Activated CD4-positive, alpha-beta memory T cell treated with anti-CD3 and anti-CD28 coated beads for 36 hours (primary cell): ENCODE results near the gene KIAA0753. TPM values are rescaled to one million over a fixed set of nuclear protein-coding genes. Genes with fewer than 3 reads are reported as not detected.
"Not testable (repeated sequence)": the region's sequence is repeated elsewhere in the genome, so short reads cannot be mapped to it uniquely, and the experiment has no call there.

Experiments used
- CTCF ChIA-PET: fragments of 350-600 bp; sonication (Branson Sonifier 250); formaldehyde crosslinking; loops from one replicate; lab custom pipeline; 2021; ENCODE audit warnings: antibody characterized with exemption, inconsistent platforms; lab: Charles Lee
- POLR2A ChIA-PET: fragments of 350-600 bp; sonication (Branson Sonifier 250); formaldehyde crosslinking; loops from one replicate; lab custom pipeline; 2021; ENCODE audit warnings: antibody characterized with exemption; lab: Charles Lee
- DNase-seq: peaks from one replicate; pipeline ENCODE4 v3.0.0-alpha.2; 2020
- H3K27ac Mint-ChIP-seq: one replicate; pipeline ENCODE4 v1.8.0; 2021; ENCODE audit warnings: mixed read lengths
- H3K27me3 Mint-ChIP-seq: one replicate; pipeline ENCODE4 v1.8.0; 2021; ENCODE audit warnings: mixed read lengths
- H3K36me3 Mint-ChIP-seq: one replicate; pipeline ENCODE4 v1.8.0; 2021; ENCODE audit warnings: mixed read lengths
- H3K4me1 Mint-ChIP-seq: one replicate; pipeline ENCODE4 v1.8.0; 2021; ENCODE audit warnings: low read depth, mixed read lengths
- H3K4me3 Mint-ChIP-seq: one replicate; pipeline ENCODE4 v1.8.0; 2021; ENCODE audit warnings: mild to moderate bottlenecking, mixed read lengths
- H3K9me3 Mint-ChIP-seq: one replicate; pipeline ENCODE4 v1.8.0; 2021; ENCODE audit warnings: mixed read lengths
- intact Hi-C: fragments of 100-400 bp; cut with micrococcal nuclease; formaldehyde crosslinking; loops from one replicate; pipeline ENCODE4 v1.15.1; 2023
- total RNA-seq, 2 experiments: library from RNA; stranded (reverse); gene quantifications; one replicate each; pipeline ENCODE4 v1.2.3, GENCODE V29; 2021

KIAA0753 gene
- total RNA-seq, 2 experiments from 2014 or later, result 14.2 to 14.7 TPM

GRCh38 chr17:6610011-6610410 lies 30.5 kb downstream of the KIAA0753 start:
- POLR2A ChIA-PET, result no interaction called here
- peaks cover 37% of the 10 kb centered on the region for H3K36me3 Mint-ChIP-seq
- H3K4me1 Mint-ChIP-seq, result no peaks in the 10 kb centered on the region
- intact Hi-C loops, result no loop called here
- DNase-seq, result no peak
- H3K27ac Mint-ChIP-seq, result no peak overlapping the region
- CTCF ChIA-PET, result interaction anchor here (1.2 kb wide), 1 partner anchor 137 kb away, joined by 3 read pairs; no protein-coding TSS in a partner anchor
- H3K27me3 Mint-ChIP-seq, result no peaks in the 10 kb centered on the region
- no peaks in the 10 kb centered on the region for H3K9me3 Mint-ChIP-seq
- no peak overlapping the region for H3K4me3 Mint-ChIP-seq

GRCh38 chr17:6608321-6608720 lies 32.2 kb downstream of the KIAA0753 start:
- no peaks in the 10 kb centered on the region for H3K27me3 Mint-ChIP-seq
- ChIA-PET POLR2A (interaction anchor here (1.3 kb wide), 1 partner anchor 11 kb away, joined by 4 read pairs; no protein-coding TSS in a partner anchor), CTCF (interaction anchor here (1.0 kb wide), 1 partner anchor 135 kb away, joined by 4 read pairs; no protein-coding TSS in a partner anchor)
- H3K9me3 Mint-ChIP-seq, result no peaks in the 10 kb centered on the region
- H3K4me1 Mint-ChIP-seq, result peaks cover under 1% of the 10 kb centered on the region
- H3K36me3 Mint-ChIP-seq, result peaks cover 37% of the 10 kb centered on the region
- no peak overlapping the region for H3K4me3 Mint-ChIP-seq
- H3K27ac Mint-ChIP-seq, result no peak overlapping the region
- no peak for DNase-seq
- intact Hi-C loops, result no loop called here

- CTCF ChIA-PET, result no interaction called here
- H3K4me1 Mint-ChIP-seq, result peaks cover 7% of the 10 kb centered on the region
- no peak overlapping the region for H3K27ac Mint-ChIP-seq
- H3K9me3 Mint-ChIP-seq, result no peaks in the 10 kb centered on the region
- peaks cover 48% of the 10 kb centered on the region for H3K36me3 Mint-ChIP-seq
- H3K27me3 Mint-ChIP-seq, result no peaks in the 10 kb centered on the region
- POLR2A ChIA-PET, result no interaction called here
- no peak for DNase-seq
- no peak overlapping the region for H3K4me3 Mint-ChIP-seq
- intact Hi-C loops, result no loop called here
Measured at GRCh38 chr17:6605142-6605541, 35.4 kb downstream of the KIAA0753 start.

GRCh38 chr17:6603744-6604325 lies 36.7 kb downstream of the KIAA0753 start:
- H3K27me3 Mint-ChIP-seq, result no peaks in the 10 kb centered on the region
- no peak overlapping the region for H3K27ac Mint-ChIP-seq
- peaks cover 7% of the 10 kb centered on the region for H3K4me1 Mint-ChIP-seq
- ChIA-PET CTCF (no interaction called here), POLR2A (no interaction called here)
- H3K4me3 Mint-ChIP-seq, result no peak overlapping the region
- intact Hi-C loops, result no loop called here
- H3K9me3 Mint-ChIP-seq, result no peaks in the 10 kb centered on the region
- peaks cover 41% of the 10 kb centered on the region for H3K36me3 Mint-ChIP-seq
- no peak for DNase-seq

- intact Hi-C loops, result no loop called here
- H3K27ac Mint-ChIP-seq, result no peak overlapping the region
- no peaks in the 10 kb centered on the region for H3K27me3 Mint-ChIP-seq
- peaks cover 7% of the 10 kb centered on the region for H3K4me1 Mint-ChIP-seq
- H3K4me3 Mint-ChIP-seq, result no peak overlapping the region
- H3K36me3 Mint-ChIP-seq, result peaks cover 38% of the 10 kb centered on the region
- DNase-seq, result no peak
- ChIA-PET POLR2A (no interaction called here), CTCF (interaction anchor here (1.7 kb wide), 1 partner anchor 129 kb away, joined by 5 read pairs; no protein-coding TSS in a partner anchor)
- no peaks in the 10 kb centered on the region for H3K9me3 Mint-ChIP-seq
Measured at GRCh38 chr17:6602141-6602540, 38.4 kb downstream of the KIAA0753 start.

GRCh38 chr17:6599364-6599763 lies 41.1 kb downstream of the KIAA0753 start:
- Mint-ChIP-seq H3K27ac (no peak overlapping the region), H3K4me1 (peaks cover 7% of the 10 kb centered on the region), H3K9me3 (no peaks in the 10 kb centered on the region), H3K27me3 (no peaks in the 10 kb centered on the region), H3K4me3 (no peak overlapping the region), H3K36me3 (peaks cover 46% of the 10 kb centered on the region)
- ChIA-PET POLR2A (no interaction called here), CTCF (no interaction called here)
- DNase-seq, result no peak
- intact Hi-C loops, result no loop called here

GRCh38 chr17:6597727-6598126 lies 42.8 kb downstream of the KIAA0753 start:
- H3K4me1 Mint-ChIP-seq, result peaks cover under 1% of the 10 kb centered on the region
- no peaks in the 10 kb centered on the region for H3K27me3 Mint-ChIP-seq
- ChIA-PET CTCF (interaction anchor here (1.0 kb wide), 1 partner anchor 124 kb away, joined by 3 read pairs; no protein-coding TSS in a partner anchor), POLR2A (interaction anchor here (1.1 to 1.3 kb wide), 2 partner anchors 11 to 24 kb away, joined by 3 to 4 read pairs; no protein-coding TSS in a partner anchor)
- intact Hi-C loops, result no loop called here
- peaks cover 48% of the 10 kb centered on the region for H3K36me3 Mint-ChIP-seq
- no peak overlapping the region for H3K27ac Mint-ChIP-seq
- no peak overlapping the region for H3K4me3 Mint-ChIP-seq
- no peak for DNase-seq
- no peaks in the 10 kb centered on the region for H3K9me3 Mint-ChIP-seq

GRCh38 chr17:6596941-6597340 lies 43.6 kb downstream of the KIAA0753 start:
- Mint-ChIP-seq H3K27me3 (no peaks in the 10 kb centered on the region), H3K4me1 (no peaks in the 10 kb centered on the region), H3K27ac (no peak overlapping the region), H3K36me3 (peaks cover 46% of the 10 kb centered on the region), H3K4me3 (no peak overlapping the region), H3K9me3 (no peaks in the 10 kb centered on the region)
- POLR2A ChIA-PET, result interaction anchor here (1.3 kb wide), 1 partner anchor 12 kb away, joined by 4 read pairs; no protein-coding TSS in a partner anchor
- CTCF ChIA-PET, result no interaction called here
- intact Hi-C loops, result no loop called here
- no peak for DNase-seq

- no peak for DNase-seq
- peaks cover 46% of the 10 kb centered on the region for H3K36me3 Mint-ChIP-seq
- H3K4me3 Mint-ChIP-seq, result no peak overlapping the region
- intact Hi-C loops, result no loop called here
- ChIA-PET POLR2A (no interaction called here), CTCF (interaction anchor here (0.6 kb wide), 1 partner anchor 40 kb away, joined by 3 read pairs; no protein-coding TSS in a partner anchor)
- no peaks in the 10 kb centered on the region for H3K27me3 Mint-ChIP-seq
- H3K9me3 Mint-ChIP-seq, result no peaks in the 10 kb centered on the region
- no peaks in the 10 kb centered on the region for H3K4me1 Mint-ChIP-seq
- no peak overlapping the region for H3K27ac Mint-ChIP-seq
Measured at GRCh38 chr17:6596511-6596910, 44.0 kb downstream of the KIAA0753 start.

- H3K27ac Mint-ChIP-seq, result no peak overlapping the region
- intact Hi-C loops, result no loop called here
- CTCF ChIA-PET, result interaction anchor here (0.6 kb wide), 1 partner anchor 40 kb away, joined by 3 read pairs; no protein-coding TSS in a partner anchor
Measured at GRCh38 chr17:6596081-6596480, 44.4 kb downstream of the KIAA0753 start.

GRCh38 chr17:6593371-6593770 lies 47.1 kb downstream of the KIAA0753 start:
- H3K4me3 Mint-ChIP-seq, H3K27me3 Mint-ChIP-seq, POLR2A ChIA-PET, CTCF ChIA-PET, intact Hi-C loops, H3K27ac Mint-ChIP-seq, H3K9me3 Mint-ChIP-seq, DNase-seq, H3K4me1 Mint-ChIP-seq: not testable (repeated sequence)
- peaks cover 45% of the 10 kb centered on the region for H3K36me3 Mint-ChIP-seq

More at GRCh38 chr17:6596081-6596480, 44.4 kb downstream of the KIAA0753 start:
- Mint-ChIP-seq H3K4me1 (no peaks in the 10 kb centered on the region), H3K36me3 (peaks cover 44% of the 10 kb centered on the region), H3K4me3 (no peak overlapping the region), H3K9me3 (no peaks in the 10 kb centered on the region), H3K27me3 (no peaks in the 10 kb centered on the region)
- POLR2A ChIA-PET, result no interaction called here
- no peak for DNase-seq

GRCh38 chr17:6592173-6592572 lies 48.3 kb downstream of the KIAA0753 start:
- no peaks in the 10 kb centered on the region for H3K9me3 Mint-ChIP-seq
- no peak overlapping the region for H3K4me3 Mint-ChIP-seq
- peaks cover 52% of the 10 kb centered on the region for H3K36me3 Mint-ChIP-seq
- POLR2A ChIA-PET, result no interaction called here
- H3K27ac Mint-ChIP-seq, result no peak overlapping the region
- DNase-seq, result no peak
- CTCF ChIA-PET, result no interaction called here
- H3K27me3 Mint-ChIP-seq, result no peaks in the 10 kb centered on the region
- intact Hi-C loops, result no loop called here
- no peaks in the 10 kb centered on the region for H3K4me1 Mint-ChIP-seq
